T-cell (primary cell): ENCODE data around the gene JARID2. TPM values are rescaled to one million over a fixed set of nuclear protein-coding genes. Genes with fewer than 3 reads are reported as not detected.

Experiments
- ATAC-seq, 4 experiments: fragments of 200-7000 bp in 3 of 4; fragments of 150-1000 bp in 1 of 4; cut with Tn5 transposase; replicated peaks in 1 of 4; 1 replicate in 3 of 4; 2 replicates in 1 of 4; pipeline ENCODE4 v1.10.0; 2021; ENCODE audit warnings: moderate library complexity in 3 of 4, mild to moderate bottlenecking in 2 of 4, moderate number of reproducible peaks in 1 of 4
- CTCF ChIA-PET, 2 donors: fragments of 300-600 bp; sonication (Branson Sonifier 250); formaldehyde crosslinking; loops; one replicate each; lab custom pipeline; 2022; ENCODE audit warnings: antibody characterized with exemption in 2 of 2; lab: Charles Lee
- POLR2A ChIA-PET, 2 donors: fragments of 300-600 bp; sonication (Branson Sonifier 250); formaldehyde crosslinking; loops; one replicate each; lab custom pipeline; 2022; ENCODE audit warnings: antibody characterized with exemption in 2 of 2; lab: Charles Lee
- DNase-seq, 35 experiments: peaks; one replicate each; pipeline versions ENCODE4 v3.0.0 to v3.0.0-alpha.2; 2013 to 2023
- H3K27ac ChIP-seq: one replicate; pipeline ENCODE4 v1.5.1; 2013; ENCODE audit warnings: low read length
- H3K27me3 ChIP-seq, 2 experiments: replicated peaks in 1 of 2; 1 replicate in 1 of 2; 2 replicates in 1 of 2; pipeline versions ENCODE4 v1.6.1 to v1.7.0; 2013; ENCODE audit warnings: low read length in 1 of 2, mixed read lengths in 1 of 2; ENCODE audit not compliant: control insufficient read depth in 2 of 2, insufficient read depth in 2 of 2; ENCODE audit errors: extremely low read depth in 1 of 2
- H3K36me3 ChIP-seq, 2 donors: 1 replicate in 1 of 2; 2 replicates in 1 of 2; pipeline versions ENCODE4 v1.6.1 to v1.7.0; 2013; ENCODE audit warnings: low read length in 1 of 2; ENCODE audit not compliant: control insufficient read depth in 2 of 2, insufficient read depth in 1 of 2; ENCODE audit errors: extremely low read depth in 1 of 2
- H3K4me1 ChIP-seq, 2 experiments: 1 replicate in 1 of 2; 2 replicates in 1 of 2; pipeline versions ENCODE4 v1.6.1 to v1.7.0; 2013; ENCODE audit warnings: low read length in 2 of 2, mixed read lengths in 1 of 2; ENCODE audit not compliant: insufficient read depth in 2 of 2, control insufficient read depth in 1 of 2; ENCODE audit errors: extremely low read depth in 1 of 2
- H3K4me3 ChIP-seq, 2 donors: 1 replicate in 1 of 2; 2 replicates in 1 of 2; pipeline versions ENCODE4 v1.5.1 to v1.7.0; 2013; ENCODE audit warnings: mild to moderate bottlenecking in 2 of 2, low read length in 1 of 2, moderate library complexity in 1 of 2; ENCODE audit not compliant: control insufficient read depth in 1 of 2; ENCODE audit errors: extremely low read depth in 1 of 2
- H3K9me3 ChIP-seq: 2 replicates; pipeline ENCODE4 v1.7.0; 2013
- H3K27ac Mint-ChIP-seq, 2 donors: one replicate each; pipeline ENCODE4 v1.8.0; 2020 to 2021; ENCODE audit warnings: mild to moderate bottlenecking in 2 of 2, mixed read lengths in 2 of 2
- H3K27me3 Mint-ChIP-seq, 2 donors: one replicate each; pipeline ENCODE4 v1.8.0; 2021 to 2022; ENCODE audit warnings: mixed read lengths in 2 of 2
- H3K36me3 Mint-ChIP-seq: one replicate; pipeline ENCODE4 v1.8.0; 2021; ENCODE audit warnings: mixed read lengths
- H3K4me1 Mint-ChIP-seq, 3 donors: one replicate each; pipeline ENCODE4 v1.8.0; 2020 to 2022; ENCODE audit warnings: mixed read lengths in 3 of 3, mild to moderate bottlenecking in 1 of 3
- H3K4me3 Mint-ChIP-seq, 3 donors: one replicate each; pipeline ENCODE4 v1.8.0; 2020 to 2022; ENCODE audit warnings: mild to moderate bottlenecking in 3 of 3, mixed read lengths in 3 of 3, moderate library complexity in 3 of 3
- H3K9me3 Mint-ChIP-seq, 3 donors: one replicate each; pipeline ENCODE4 v1.8.0; 2020 to 2022; ENCODE audit warnings: mixed read lengths in 3 of 3
- WGBS: methylation state at CpG from one replicate; pipeline ENCODE4 v1.1.5; 2013; ENCODE audit warnings: missing lambda C conversion rate; ENCODE audit not compliant: insufficient coverage; 5-methylcytosine and 5-hydroxymethylcytosine counted together
- total RNA-seq, 35 experiments: library from RNA in 6 of 35; stranded (reverse) in 6 of 35; fragments of 120-200 nt in 1 of 35; gene quantifications; one replicate each; pipeline versions ENCODE4 v1.2.1 to v1.2.4 and lab custom pipeline; 2013 to 2026

JARID2 gene
- total RNA-seq, 5 donors from 2014 or later (not counting 1 experiment from before 2014, with no cell fraction given): 19.8 to 27.9 (median 21.6) TPM

DNA sequence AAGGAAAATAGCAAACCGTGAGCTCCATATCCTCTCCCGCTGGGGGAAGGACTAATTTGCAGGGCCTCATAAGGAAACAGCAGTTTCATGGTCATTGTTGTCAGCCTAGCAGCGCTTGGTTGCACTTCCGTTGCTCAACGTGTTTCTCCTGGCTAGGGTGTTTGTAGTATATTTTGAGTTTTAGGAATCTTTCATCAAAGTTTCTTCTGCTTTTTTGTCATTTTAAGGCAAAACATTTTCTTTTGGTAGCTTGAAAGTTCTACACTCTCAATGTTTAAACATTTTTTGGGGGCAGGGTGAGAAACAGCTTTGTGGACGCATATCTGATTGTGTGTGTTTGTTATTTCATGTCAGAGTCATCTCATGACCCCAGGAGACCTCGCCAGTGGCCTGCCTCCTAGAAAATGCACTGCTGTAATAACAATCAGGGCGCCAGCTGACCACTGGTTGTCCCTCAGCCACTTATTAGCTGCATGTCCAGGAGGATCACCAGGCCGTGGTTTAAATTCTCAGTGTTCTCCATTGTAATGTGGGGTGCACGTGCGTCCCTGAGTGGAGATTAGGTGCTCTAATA, 20.6 kb downstream of the JARID2 start:
- ATAC-seq: peak in 3 of 4 experiments; percentile 38 to 44 (median 41)
- H3K27me3 ChIP-seq: no peaks in the 10 kb centered on the region
- no peak overlapping the region for H3K27ac ChIP-seq
- H3K9me3 Mint-ChIP-seq: no peaks in the 10 kb centered on the region
- peaks cover 90 to 98% (median 90%) of the 10 kb centered on the region in 3 donors for H3K4me1 Mint-ChIP-seq
- peak overlapping the region in 2 of 3 donors; percentile 31 to 61 for H3K4me3 Mint-ChIP-seq
- POLR2A ChIA-PET: interaction anchor here in 1 of 2 donors (0.7 to 0.8 kb wide), 2 partner anchors 11 to 670 kb away, joined by 3 to 13 read pairs; no protein-coding TSS in a partner anchor
- H3K27me3 Mint-ChIP-seq: no peaks in the 10 kb centered on the region
- no peak for DNase-seq
- peak overlapping the region in 1 of 2 donors; percentile 30 for H3K27ac Mint-ChIP-seq
- peaks cover 48 to 64% of the 10 kb centered on the region in 2 experiments for H3K4me1 ChIP-seq
- H3K9me3 ChIP-seq: no peaks in the 10 kb centered on the region
- CTCF ChIA-PET: interaction anchor here (0.7 to 2.4 kb wide), 2 partner anchors 11 to 18 kb away, joined by 6 to 8 read pairs; no protein-coding TSS in a partner anchor
- H3K36me3 Mint-ChIP-seq: peaks cover 6% of the 10 kb centered on the region
- H3K4me3 ChIP-seq: no peak overlapping the region
- H3K36me3 ChIP-seq: no peaks in the 10 kb centered on the region
- 81% methylated on average over 7 of the region's 11 CpGs for WGBS

- ChIA-PET CTCF (interaction anchor here in 1 of 2 donors (0.7 kb wide), 1 partner anchor 10 kb away, joined by 6 read pairs; no protein-coding TSS in a partner anchor), POLR2A (interaction anchor here in 1 of 2 donors (0.6 to 0.8 kb wide), 2 partner anchors 670 to 1842 kb away, joined by 3 read pairs; no protein-coding TSS in a partner anchor)
- ATAC-seq (no peak), DNase-seq (no peak)
- Histone ChIP-seq H3K9me3 (no peaks in the 10 kb centered on the region), H3K27ac (no peak overlapping the region), H3K27me3 (no peaks in the 10 kb centered on the region), H3K4me1 (peaks cover 50 to 64% of the 10 kb centered on the region in 2 experiments), H3K4me3 (no peak overlapping the region), H3K36me3 (no peaks in the 10 kb centered on the region)
- no peaks in the 10 kb centered on the region for H3K27me3 Mint-ChIP-seq
- no peaks in the 10 kb centered on the region for H3K9me3 Mint-ChIP-seq
- H3K27ac Mint-ChIP-seq: no peak overlapping the region
- peaks cover 93 to 97% (median 93%) of the 10 kb centered on the region in 3 donors for H3K4me1 Mint-ChIP-seq
- peaks cover 4% of the 10 kb centered on the region for H3K36me3 Mint-ChIP-seq
- 89% methylated on average over 1 of the region's 2 CpGs for WGBS
- H3K4me3 Mint-ChIP-seq: peak overlapping the region in 1 of 3 donors; percentile 61
These were observed 21.4 kb downstream of the JARID2 start for GRCh38 chr6:15267221-15267620.

GRCh38 chr6:15268137-15268908, 22.5 kb downstream of the JARID2 start:
- Histone ChIP-seq H3K27ac (no peak overlapping the region), H3K4me1 (peaks cover 44 to 58% of the 10 kb centered on the region in 2 experiments), H3K4me3 (no peak overlapping the region), H3K36me3 (no peaks in the 10 kb centered on the region), H3K9me3 (no peaks in the 10 kb centered on the region), H3K27me3 (no peaks in the 10 kb centered on the region)
- Mint-ChIP-seq H3K4me1 (peaks cover 92 to 96% (median 93%) of the 10 kb centered on the region in 3 donors), H3K27ac (no peak overlapping the region), H3K9me3 (no peaks in the 10 kb centered on the region), H3K36me3 (peaks cover 3% of the 10 kb centered on the region), H3K4me3 (peak overlapping the region in 1 of 3 donors; percentile 61), H3K27me3 (no peaks in the 10 kb centered on the region)
- 98% methylated on average over 7 of the region's 10 CpGs for WGBS
- ATAC-seq (no peak), DNase-seq (no peak)
- ChIA-PET CTCF (interaction anchor here in 1 of 2 donors (0.5 to 1.1 kb wide), 2 partner anchors 10 to 121 kb away, joined by 3 read pairs; no protein-coding TSS in a partner anchor), POLR2A (interaction anchor here (0.5 to 0.6 kb wide), 5 partner anchors 16 to 1176 kb away, joined by 3 to 7 read pairs (median 4); no protein-coding TSS in a partner anchor)

DNA sequence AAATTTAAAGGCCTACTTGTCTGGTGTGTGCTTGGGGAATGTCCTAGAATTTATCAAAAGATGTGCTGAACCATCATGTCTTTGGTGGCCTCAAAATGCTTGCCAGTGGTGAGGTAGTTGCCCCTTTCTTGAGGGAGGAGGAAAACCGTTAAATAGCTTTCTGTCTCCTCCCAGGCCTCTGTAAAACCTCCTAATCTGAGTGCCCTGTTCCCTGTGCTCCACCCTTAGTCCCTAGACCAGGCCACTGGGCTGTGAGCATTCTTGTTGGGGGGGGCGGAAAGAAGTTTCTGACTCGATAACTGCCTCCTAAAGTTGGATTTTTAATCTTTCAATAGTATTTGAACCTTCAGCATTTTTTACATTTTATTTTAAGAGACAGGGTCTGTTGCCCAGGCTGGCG, 23.1 kb downstream of the JARID2 start:
- H3K4me3 Mint-ChIP-seq: no peak overlapping the region
- no CpG with 5 or more reads among the region's 4 CpGs for WGBS
- H3K27me3 ChIP-seq: no peaks in the 10 kb centered on the region
- no peaks in the 10 kb centered on the region for H3K9me3 Mint-ChIP-seq
- ChIA-PET CTCF (no interaction called here), POLR2A (interaction anchor here (0.5 to 0.6 kb wide), 3 partner anchors 17 to 26 kb away, joined by 4 to 7 read pairs (median 5); no protein-coding TSS in a partner anchor)
- H3K36me3 Mint-ChIP-seq: peaks cover 3% of the 10 kb centered on the region
- H3K27ac Mint-ChIP-seq: no peak overlapping the region
- no peak overlapping the region for H3K4me3 ChIP-seq
- no peaks in the 10 kb centered on the region for H3K27me3 Mint-ChIP-seq
- ATAC-seq: no peak
- no peaks in the 10 kb centered on the region for H3K9me3 ChIP-seq
- H3K4me1 Mint-ChIP-seq: peaks cover 86 to 93% (median 88%) of the 10 kb centered on the region in 3 donors
- H3K4me1 ChIP-seq: peaks cover 42 to 51% of the 10 kb centered on the region in 2 experiments
- H3K36me3 ChIP-seq: no peaks in the 10 kb centered on the region
- H3K27ac ChIP-seq: no peak overlapping the region
- DNase-seq: no peak

GRCh38 chr6:15269619-15270018, 23.8 kb downstream of the JARID2 start:
- whole genome bisulfite sequencing: no CpG with 5 or more reads among the region's 1 CpG
- H3K27ac Mint-ChIP-seq: no peak overlapping the region

GRCh38 chr6:15270402-15270801, 24.5 kb downstream of the JARID2 start:
- Mint-ChIP-seq H3K27ac (no peak overlapping the region), H3K9me3 (no peaks in the 10 kb centered on the region), H3K36me3 (peaks cover 3% of the 10 kb centered on the region), H3K4me1 (peaks cover 85 to 93% (median 86%) of the 10 kb centered on the region in 3 donors), H3K27me3 (no peaks in the 10 kb centered on the region), H3K4me3 (no peak overlapping the region)
- DNase-seq (no peak), ATAC-seq (no peak)
- Histone ChIP-seq H3K27me3 (no peaks in the 10 kb centered on the region), H3K9me3 (no peaks in the 10 kb centered on the region), H3K4me1 (peaks cover 31 to 39% of the 10 kb centered on the region in 2 experiments), H3K4me3 (no peak overlapping the region), H3K27ac (no peak overlapping the region), H3K36me3 (no peaks in the 10 kb centered on the region)
- ChIA-PET CTCF (no interaction called here), POLR2A (interaction anchor here in 1 of 2 donors (0.6 kb wide), 1 partner anchor 773 kb away, joined by 8 read pairs; no protein-coding TSS in a partner anchor)
- 100% methylated on average over 1 of the region's 2 CpGs for WGBS

More at GRCh38 chr6:15269619-15270018, 23.8 kb downstream of the JARID2 start:
- POLR2A ChIA-PET: no interaction called here
- DNase-seq (no peak), ATAC-seq (no peak)
- Mint-ChIP-seq H3K4me1 (peaks cover 86 to 93% (median 88%) of the 10 kb centered on the region in 3 donors), H3K4me3 (no peak overlapping the region), H3K36me3 (peaks cover 3% of the 10 kb centered on the region), H3K27me3 (no peaks in the 10 kb centered on the region), H3K9me3 (no peaks in the 10 kb centered on the region)
- peaks cover 36 to 47% of the 10 kb centered on the region in 2 experiments for H3K4me1 ChIP-seq
- H3K4me3 ChIP-seq: no peak overlapping the region
- CTCF ChIA-PET: no interaction called here
- no peak overlapping the region for H3K27ac ChIP-seq
- no peaks in the 10 kb centered on the region for H3K9me3 ChIP-seq
- no peaks in the 10 kb centered on the region for H3K36me3 ChIP-seq
- H3K27me3 ChIP-seq: no peaks in the 10 kb centered on the region
